ENCODE data around the gene VASN. TPM values are rescaled to one million over a fixed set of nuclear protein-coding genes. Genes with fewer than 3 reads are reported as not detected.
A peak's percentile ranks its signal among the peaks of the same experiment; 100 is the strongest.

The VASN gene
- total RNA-seq, 4 donors from 2014 or later, result 9.2 to 20.2 (median 14.2) TPM

- Histone ChIP-seq H3K9me3 (no peaks in the 10 kb centered on the region), H3K36me3 (no peaks in the 10 kb centered on the region), H3K27ac (peak overlapping the region; percentile 84 to 90 (median 86)), H3K27me3 (no peaks in the 10 kb centered on the region), H3K4me1 (peaks cover 68 to 99% (median 83%) of the 10 kb centered on the region in 3 donors), H3K4me3 (peak overlapping the region; percentile 58 to 89 (median 67))
- WGBS, 2 donors, result 13% methylated on average over 13 of the region's 43 CpGs; no CpG with 5 or more reads in 1 of the 2 donors
- TF ChIP-seq CTCF (IDR thresholded peaks at IDR 0.05) (no peak), POLR2A (IDR thresholded peaks at IDR 0.05) (no peak)
- intact Hi-C loops (cut with DNase I), result no loop called here
- no peak for DNase-seq
These were observed 441 bp downstream of the VASN start for GRCh38 chr16:4372001-4372577.

- 54% methylated on average over 2 of the region's 10 CpGs; no CpG with 5 or more reads in 1 of the 2 donors for WGBS, 2 donors
- H3K27me3 ChIP-seq, result no peaks in the 10 kb centered on the region
- intact Hi-C loops (cut with DNase I), result no loop called here
- H3K4me3 ChIP-seq, result peak overlapping the region; percentile 58 to 89 (median 67)
- H3K9me3 ChIP-seq, result no peaks in the 10 kb centered on the region
- no peak for TF ChIP-seq POLR2A (IDR thresholded peaks at IDR 0.05)
- no peak for TF ChIP-seq CTCF (IDR thresholded peaks at IDR 0.05)
- peaks cover 0 to under 1% (median 0%) of the 10 kb centered on the region in 3 donors for H3K36me3 ChIP-seq
- peak overlapping the region; percentile 84 to 90 (median 86) for H3K27ac ChIP-seq
- no peak for DNase-seq
- H3K4me1 ChIP-seq, result peaks cover 75 to 99% (median 88%) of the 10 kb centered on the region in 3 donors
These were observed 1.1 kb downstream of the VASN start for GRCh38 chr16:4372578-4373355.

DNA sequence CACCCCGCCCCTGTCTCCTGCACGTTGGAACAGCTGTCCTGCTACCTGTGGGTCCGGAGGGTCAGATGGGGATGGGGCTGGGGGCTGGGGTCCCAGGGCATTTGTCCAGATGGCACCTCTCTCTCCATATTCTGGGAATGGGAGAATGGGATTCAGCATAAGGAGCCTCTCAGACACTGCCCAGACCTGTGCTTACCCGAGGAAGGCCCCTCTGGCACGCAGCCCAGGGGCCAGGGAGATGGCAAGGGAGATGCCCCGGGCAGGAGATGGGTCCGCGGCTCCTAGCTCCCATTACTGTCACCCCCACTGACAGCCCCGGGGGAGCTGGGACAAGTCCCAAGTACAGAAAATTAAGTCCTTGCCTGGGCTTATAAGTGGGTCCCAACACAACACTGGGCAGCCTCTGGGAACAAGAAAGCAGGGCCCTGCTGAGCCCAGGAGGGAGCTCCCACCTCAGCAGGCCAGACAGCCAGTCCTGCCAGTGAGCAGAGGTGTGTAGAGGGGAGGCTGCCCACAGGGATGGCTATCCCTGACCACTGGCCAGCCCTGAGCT is 1.8 kb downstream of the VASN start:
- intact Hi-C loops (cut with DNase I), result no loop called here
- peaks cover 0 to 7% (median 0%) of the 10 kb centered on the region in 3 donors for H3K36me3 ChIP-seq
- WGBS, 2 donors, result 7 to 36% methylated on average over 4 to 5 of the region's 9 CpGs

DNA sequence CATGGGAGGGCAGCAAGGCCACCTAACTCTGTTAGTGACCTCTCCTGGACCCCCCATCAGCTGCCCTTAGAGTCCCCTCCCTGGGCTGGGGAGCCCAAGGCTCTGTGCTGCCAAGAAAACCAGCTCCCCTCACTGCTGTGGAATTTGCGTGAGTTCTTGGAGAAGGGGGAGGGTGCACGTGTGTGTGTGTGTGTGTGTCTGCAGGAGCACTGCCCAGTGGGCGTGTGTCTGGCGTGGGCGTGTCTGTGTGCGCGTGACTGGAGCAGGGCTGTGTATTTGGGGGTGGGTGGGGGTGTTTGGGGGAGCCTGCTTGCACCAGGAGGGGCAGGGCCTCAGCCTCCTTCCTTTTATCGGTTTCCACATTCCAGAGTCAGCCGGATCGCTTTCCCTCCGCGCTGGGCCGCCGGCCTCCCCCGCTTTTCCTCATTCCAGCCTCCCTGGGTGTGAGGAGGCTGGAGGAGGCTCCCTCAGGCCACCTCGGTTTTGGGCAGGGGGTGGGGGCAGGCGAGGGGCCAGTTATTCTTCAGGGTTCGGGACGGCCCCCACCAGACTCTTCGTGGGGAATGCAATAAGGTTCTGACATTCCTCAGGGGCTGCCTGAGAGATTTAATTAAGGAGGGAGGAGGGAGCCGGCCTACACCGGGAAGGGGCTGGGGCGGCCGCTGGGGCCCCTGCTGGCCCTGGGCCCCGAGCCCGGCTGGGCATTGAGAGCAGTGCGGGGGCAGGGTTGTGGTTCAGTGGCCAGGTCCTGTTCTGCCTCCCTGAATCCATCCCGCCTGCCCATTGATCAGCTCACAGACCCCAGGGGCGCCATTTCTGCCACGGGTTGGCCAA is 2.5 kb downstream of the VASN start:
- Histone ChIP-seq H3K27ac (peak overlapping the region; percentile 84 to 90 (median 86)), H3K27me3 (no peaks in the 10 kb centered on the region), H3K4me1 (peaks cover 74 to 99% (median 86%) of the 10 kb centered on the region in 3 donors), H3K9me3 (no peaks in the 10 kb centered on the region), H3K36me3 (peaks cover 0 to 14% (median 0%) of the 10 kb centered on the region in 3 donors), H3K4me3 (peak overlapping the region; percentile 58 to 89 (median 67))
- 20 to 29% methylated on average over 1 to 6 of the region's 30 CpGs for WGBS, 2 donors
- TF ChIP-seq POLR2A (IDR thresholded peaks at IDR 0.05), result peak in 2 of 4 donors; percentile 10 to 29
- no peak for TF ChIP-seq CTCF (IDR thresholded peaks at IDR 0.05)
- intact Hi-C loops (cut with DNase I), result no loop called here
- no peak for DNase-seq

More for the DNA sequence above, 1.8 kb downstream of the VASN start:
- Histone ChIP-seq H3K9me3 (no peaks in the 10 kb centered on the region), H3K4me1 (peaks cover 79 to 99% (median 92%) of the 10 kb centered on the region in 3 donors), H3K27me3 (no peaks in the 10 kb centered on the region), H3K27ac (peak overlapping the region; percentile 84 to 90 (median 86)), H3K4me3 (peak overlapping the region; percentile 58 to 89 (median 67))
- no peak for TF ChIP-seq CTCF (IDR thresholded peaks at IDR 0.05)
- TF ChIP-seq POLR2A (IDR thresholded peaks at IDR 0.05), result no peak
- DNase-seq, result no peak
